CD14-positive monocyte (primary cell): Measurements from ENCODE around the gene ZNF689. TPM values are rescaled to one million over a fixed set of nuclear protein-coding genes. Genes with fewer than 3 reads are reported as not detected.

Source experiments
- DNase-seq, 3 donors: peaks; one replicate each; pipeline ENCODE4 v3.0.0-alpha.2; 2011 to 2022
- H2AFZ ChIP-seq: 2 replicates; pipeline ENCODE4 v1.6.0; 2012; ENCODE audit warnings: mild to moderate bottlenecking, low read depth, low read length, inconsistent platforms; ENCODE audit not compliant: insufficient read depth, poor library complexity, severe bottlenecking
- H3K27ac ChIP-seq, 2 donors: 1 replicate in 1 of 2; 2 replicates in 1 of 2; pipeline ENCODE4 v1.5.1; 2012 to 2013; ENCODE audit warnings: low read length in 2 of 2, control low read depth in 1 of 2, inconsistent platforms in 1 of 2, low read depth in 1 of 2, mild to moderate bottlenecking in 1 of 2
- H3K27me3 ChIP-seq, 2 donors: one replicate each; pipeline versions ENCODE4 v1.6.0 to v1.6.1; 2011 to 2013; ENCODE audit warnings: low read length in 2 of 2; ENCODE audit not compliant: control insufficient read depth in 2 of 2, insufficient read depth in 2 of 2
- H3K36me3 ChIP-seq, 2 donors: replicated peaks in 1 of 2; 1 replicate in 1 of 2; 2 replicates in 1 of 2; pipeline versions ENCODE4 v1.5.1 to v1.6.1; 2012 to 2013; ENCODE audit warnings: low read length in 2 of 2, control low read depth in 1 of 2, inconsistent platforms in 1 of 2, mild to moderate bottlenecking in 1 of 2; ENCODE audit not compliant: insufficient read depth in 2 of 2, control insufficient read depth in 1 of 2
- H3K4me1 ChIP-seq, 2 donors: 1 replicate in 1 of 2; 2 replicates in 1 of 2; pipeline versions ENCODE4 v1.5.1 to v1.6.1; 2012 to 2013; ENCODE audit warnings: low read length in 2 of 2, control low read depth in 1 of 2, inconsistent platforms in 1 of 2, mild to moderate bottlenecking in 1 of 2, moderate library complexity in 1 of 2; ENCODE audit not compliant: insufficient read depth in 2 of 2, control insufficient read depth in 1 of 2
- H3K4me2 ChIP-seq: replicated peaks from 2 replicates; pipeline ENCODE3; 2012; ENCODE audit warnings: low read length, moderate library complexity, mild to moderate bottlenecking; ENCODE audit not compliant: poor library complexity, severe bottlenecking; ENCODE audit errors: extremely low read depth
- H3K4me3 ChIP-seq, 3 experiments: fragments of 200-600 bp in 1 of 3; sonication (generic) in 1 of 3; replicated peaks in 1 of 3; 1 replicate in 2 of 3; 2 replicates in 1 of 3; pipeline ENCODE4 v1.5.1; 2011 to 2013; ENCODE audit warnings: low read length in 3 of 3, mild to moderate bottlenecking in 3 of 3, control low read depth in 2 of 3, low read depth in 2 of 3, inconsistent platforms in 1 of 3, moderate library complexity in 1 of 3
- H3K79me2 ChIP-seq: 2 replicates; pipeline ENCODE4 v1.6.0; 2012; ENCODE audit warnings: mild to moderate bottlenecking, control low read depth, inconsistent platforms, low read length, moderate library complexity; ENCODE audit not compliant: insufficient read depth
- H3K9ac ChIP-seq: 2 replicates; pipeline ENCODE4 v1.6.0; 2017; ENCODE audit warnings: low read length, mild to moderate bottlenecking; ENCODE audit not compliant: insufficient read depth, poor library complexity, severe bottlenecking
- H3K9me3 ChIP-seq, 2 donors: replicated peaks in 1 of 2; 1 replicate in 1 of 2; 2 replicates in 1 of 2; pipeline versions ENCODE4 v1.5.1 to v1.6.1; 2012 to 2013; ENCODE audit warnings: low read length in 2 of 2, control low read depth in 1 of 2; ENCODE audit not compliant: control insufficient read depth in 1 of 2, insufficient read depth in 1 of 2
- H4K20me1 ChIP-seq: 2 replicates; pipeline ENCODE4 v1.6.0; 2012; ENCODE audit warnings: mild to moderate bottlenecking, low read length, control low read depth, moderate library complexity; ENCODE audit not compliant: insufficient read depth
- H3K27ac Mint-ChIP-seq, 7 donors: one replicate each; pipeline ENCODE4 v1.8.0; 2020; ENCODE audit warnings: mild to moderate bottlenecking in 7 of 7, mixed read lengths in 7 of 7, moderate library complexity in 6 of 7, inconsistent platforms in 2 of 7
- H3K27me3 Mint-ChIP-seq, 3 donors: one replicate each; pipeline ENCODE4 v1.8.0; 2021 to 2022; ENCODE audit warnings: low read depth in 3 of 3, mild to moderate bottlenecking in 3 of 3, mixed read lengths in 3 of 3, moderate library complexity in 3 of 3, inconsistent platforms in 1 of 3
- H3K36me3 Mint-ChIP-seq, 2 donors: one replicate each; pipeline ENCODE4 v1.8.0; 2020; ENCODE audit warnings: mixed read lengths in 2 of 2, inconsistent platforms in 1 of 2, mild to moderate bottlenecking in 1 of 2
- H3K4me1 Mint-ChIP-seq: one replicate; pipeline ENCODE4 v1.8.0; 2020; ENCODE audit warnings: mild to moderate bottlenecking, mixed read lengths
- H3K4me3 Mint-ChIP-seq, 2 donors: one replicate each; pipeline ENCODE4 v1.8.0; 2020; ENCODE audit warnings: mild to moderate bottlenecking in 2 of 2, mixed read lengths in 2 of 2, moderate library complexity in 1 of 2
- H3K9me3 Mint-ChIP-seq, 7 donors: one replicate each; pipeline ENCODE4 v1.8.0; 2020 to 2022; ENCODE audit warnings: mixed read lengths in 7 of 7, mild to moderate bottlenecking in 6 of 7, moderate library complexity in 6 of 7, inconsistent platforms in 2 of 7
- CTCF ChIP-seq: fragments of 200-600 bp; IDR thresholded peaks from one replicate; pipeline ENCODE4 v1.8.0; 2022; ENCODE audit warnings: antibody characterized with exemption, mild to moderate bottlenecking
- WGBS: methylation state at CpG from one replicate; pipeline ENCODE4 v1.1.5; 2013; ENCODE audit warnings: missing lambda C conversion rate; ENCODE audit not compliant: insufficient coverage; 5-methylcytosine and 5-hydroxymethylcytosine counted together
- intact Hi-C, 2 donors: fragments of 100-400 bp; cut with micrococcal nuclease; formaldehyde crosslinking; loops; one replicate each; pipeline versions ENCODE4 v1.15.0 to v1.15.1; 2023
- polyA plus RNA-seq, 3 donors: library from polyadenylated mRNA; depleted of rRNA in 1 of 3; unstranded in 2 of 3; stranded (reverse) in 1 of 3; fragments of 300-500 nt in 2 of 3; fragments of >200 nt in 1 of 3; fragmentation: Illumina TruSeq in 2 of 3; gene quantifications; 1 replicate in 2 of 3; 2 replicates in 1 of 3; pipeline ENCODE4 v1.2.3, GENCODE V29; 2012 to 2021

ZNF689 gene
- polyA plus RNA-seq, 3 donors, result 4.1 to 11.2 (median 8.0) TPM

- peaks cover 22% of the 10 kb centered on the region for H3K4me1 Mint-ChIP-seq
- intact Hi-C loops, result loop anchor here (2.0 to 5.0 kb wide), 2 partner anchors 25 to 58 kb away; partner anchors contain the start of genes ZNF768 (in 2 of the 2) and ZNF689 (in 1 of the 2)
- Histone ChIP-seq H3K27me3 (no peaks in the 10 kb centered on the region), H3K27ac (peak within 1 kb of the TSS; percentile 39 to 79), H3K79me2 (peaks cover 65% of the 10 kb centered on the region), H3K9ac (peak within 1 kb of the TSS; percentile 81), H3K4me3 (peak within 1 kb of the TSS; percentile 58 to 86 (median 59)), H3K36me3 (peaks cover 21 to 28% of the 10 kb centered on the region in 2 donors), H3K4me1 (peaks cover 14 to 18% of the 10 kb centered on the region in 2 donors), H3K9me3 (no peaks in the 10 kb centered on the region), H4K20me1 (no peaks in the 10 kb centered on the region), H3K4me2 (peak within 1 kb of the TSS; percentile 91), H2AFZ (peak within 1 kb of the TSS; percentile 99)
- 0% methylated on average over 45 of the region's 50 CpGs for WGBS
- peak within 1 kb of the TSS; percentile 68 to 86 (median 82) for H3K27ac Mint-ChIP-seq
- TF ChIP-seq CTCF, result no peak
- H3K27me3 Mint-ChIP-seq, result no peaks in the 10 kb centered on the region
- H3K9me3 Mint-ChIP-seq, result no peaks in the 10 kb centered on the region
- peak; percentile 93 to 96 (median 95) for DNase-seq
- peak within 1 kb of the TSS; percentile 87 to 92 for H3K4me3 Mint-ChIP-seq
- H3K36me3 Mint-ChIP-seq, result peaks cover 22 to 33% of the 10 kb centered on the region in 2 donors
These were observed 24.6 kb downstream of the ZNF689 start, which contains the start of gene ZNF785 for GRCh38 chr16:30585400-30586191. Gene ZNF785, minus strand, starts transcription at chr16:30585697. Its CDS starts 86 bp downstream, at chr16:30585611.

- H3K27me3 Mint-ChIP-seq, result no peaks in the 10 kb centered on the region
- peaks cover 22% of the 10 kb centered on the region for H3K4me1 Mint-ChIP-seq
- H3K79me2 ChIP-seq, result peaks cover 67% of the 10 kb centered on the region
- H4K20me1 ChIP-seq, result no peaks in the 10 kb centered on the region
- peak overlapping the region; percentile 81 for H3K9ac ChIP-seq
- peaks cover 22 to 38% of the 10 kb centered on the region in 2 donors for H3K36me3 Mint-ChIP-seq
- H3K27ac Mint-ChIP-seq, result peak overlapping the region in 6 of 7 donors; percentile 3 to 86 (median 74)
- H3K36me3 ChIP-seq, result peaks cover 21 to 28% of the 10 kb centered on the region in 2 donors
- no peaks in the 10 kb centered on the region for H3K9me3 Mint-ChIP-seq
- H3K4me2 ChIP-seq, result peak overlapping the region; percentile 91
- peak overlapping the region; percentile 39 to 79 for H3K27ac ChIP-seq
- peak overlapping the region; percentile 99 for H2AFZ ChIP-seq
- TF ChIP-seq CTCF, result no peak
- H3K4me3 Mint-ChIP-seq, result peak overlapping the region; percentile 87 to 92
- H3K4me3 ChIP-seq, result peak overlapping the region; percentile 58 to 86 (median 59)
- H3K4me1 ChIP-seq, result peaks cover 14 to 18% of the 10 kb centered on the region in 2 donors
- H3K9me3 ChIP-seq, result no peaks in the 10 kb centered on the region
- no peak for DNase-seq
- no peaks in the 10 kb centered on the region for H3K27me3 ChIP-seq
- WGBS, result under 1% methylated on average over 19 of the region's 23 CpGs
- intact Hi-C loops, result loop anchor here (2.0 to 5.0 kb wide), 2 partner anchors 26 to 58 kb away; partner anchors contain the start of genes ZNF768 (in 2 of the 2) and ZNF689 (in 1 of the 2)
These were observed 25.2 kb downstream of the ZNF689 start for GRCh38 chr16:30585022-30585399.
